Progenitor cell of endocrine pancreas (in vitro differentiated cells): ENCODE measurements around the gene AK1. TPM values are rescaled to one million over a fixed set of nuclear protein-coding genes. Genes with fewer than 3 reads are reported as not detected.

Experiments used
- DNase-seq: peaks from one replicate; pipeline ENCODE4 v3.0.0; 2021; ENCODE audit warnings: low spot score; ENCODE audit not compliant: unreplicated experiment
- H3K27ac Mint-ChIP-seq: 2 replicates; pipeline ENCODE4 v1.8.0; 2021; ENCODE audit warnings: mild to moderate bottlenecking, moderate library complexity, mixed read lengths
- H3K27me3 Mint-ChIP-seq: 2 replicates; pipeline ENCODE4 v1.8.0; 2021; ENCODE audit warnings: mixed read lengths
- H3K36me3 Mint-ChIP-seq: 2 replicates; pipeline ENCODE4 v1.8.0; 2022; ENCODE audit warnings: mixed read lengths; ENCODE audit not compliant: insufficient read depth
- H3K4me1 Mint-ChIP-seq: 2 replicates; pipeline ENCODE4 v1.8.0; 2021; ENCODE audit warnings: low read depth, mixed read lengths
- H3K4me3 Mint-ChIP-seq: 2 replicates; pipeline ENCODE4 v1.8.0; 2021; ENCODE audit warnings: low read depth, mild to moderate bottlenecking, moderate library complexity, mixed read lengths
- H3K9me3 Mint-ChIP-seq: 2 replicates; pipeline ENCODE4 v1.8.0; 2021; ENCODE audit warnings: low read depth, mixed read lengths
- total RNA-seq: library from RNA; stranded (reverse); gene quantifications from 2 replicates; pipeline ENCODE4 v1.2.1, GENCODE V29; 2021
- TF ChIP-seq, protein P1 (sequence below): fragments of 200-600 bp; sonication (generic); IDR thresholded peaks from one replicate; pipeline ENCODE4 v1.5.0; 2021; ENCODE audit warnings: antibody characterized with exemption, mild to moderate bottlenecking; ENCODE audit not compliant: unreplicated experiment

AK1 gene
- total RNA-seq, 1 donor from 2014 or later, result 46.2 TPM

DNA sequence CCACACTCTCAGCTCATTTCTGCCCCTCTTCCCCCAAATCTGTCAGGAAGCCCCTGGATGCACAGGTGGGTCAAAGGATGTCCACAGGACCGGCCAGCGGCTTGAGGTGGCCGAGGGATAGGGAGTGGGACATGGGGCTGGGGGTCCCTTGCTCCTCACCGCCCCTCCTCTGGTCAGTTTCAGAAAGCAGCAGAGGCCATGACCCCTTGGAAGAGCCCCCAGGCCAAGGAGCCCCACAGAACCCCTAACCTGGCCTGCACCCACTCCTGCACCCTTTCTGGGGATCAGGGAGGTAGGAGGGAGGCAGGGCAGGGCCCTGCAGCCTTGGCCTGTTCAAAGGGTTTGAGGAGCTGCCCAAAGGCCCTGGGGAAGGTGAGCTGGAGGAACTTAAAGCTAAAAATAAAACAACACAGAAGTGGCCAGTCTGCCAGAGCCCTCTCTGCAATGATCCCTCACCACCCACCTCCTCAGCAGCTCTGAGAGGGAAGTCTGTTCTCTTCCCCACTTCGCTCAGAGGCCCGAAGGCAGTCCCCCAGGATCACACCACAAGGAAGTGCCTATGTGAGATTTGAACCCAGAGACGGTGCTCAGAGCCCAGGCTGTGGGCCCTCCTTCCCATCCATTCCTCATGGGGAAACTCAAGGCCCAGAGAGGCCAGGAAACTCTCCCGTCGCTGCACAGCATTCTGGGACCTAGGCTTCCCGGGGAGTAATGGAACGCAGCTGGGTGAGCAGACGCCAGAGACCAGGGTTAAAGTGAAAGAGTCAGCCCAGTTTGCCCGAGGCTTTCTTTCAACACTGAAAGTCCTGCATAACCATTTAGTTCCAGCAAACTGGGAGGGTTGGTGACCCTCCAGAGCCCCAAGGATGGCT, 23.9 kb downstream of the AK1 start:
- H3K4me3 Mint-ChIP-seq, result no peak overlapping the region
- H3K27me3 Mint-ChIP-seq, result peaks cover 6% of the 10 kb centered on the region
- TF ChIP-seq, protein P1, sequence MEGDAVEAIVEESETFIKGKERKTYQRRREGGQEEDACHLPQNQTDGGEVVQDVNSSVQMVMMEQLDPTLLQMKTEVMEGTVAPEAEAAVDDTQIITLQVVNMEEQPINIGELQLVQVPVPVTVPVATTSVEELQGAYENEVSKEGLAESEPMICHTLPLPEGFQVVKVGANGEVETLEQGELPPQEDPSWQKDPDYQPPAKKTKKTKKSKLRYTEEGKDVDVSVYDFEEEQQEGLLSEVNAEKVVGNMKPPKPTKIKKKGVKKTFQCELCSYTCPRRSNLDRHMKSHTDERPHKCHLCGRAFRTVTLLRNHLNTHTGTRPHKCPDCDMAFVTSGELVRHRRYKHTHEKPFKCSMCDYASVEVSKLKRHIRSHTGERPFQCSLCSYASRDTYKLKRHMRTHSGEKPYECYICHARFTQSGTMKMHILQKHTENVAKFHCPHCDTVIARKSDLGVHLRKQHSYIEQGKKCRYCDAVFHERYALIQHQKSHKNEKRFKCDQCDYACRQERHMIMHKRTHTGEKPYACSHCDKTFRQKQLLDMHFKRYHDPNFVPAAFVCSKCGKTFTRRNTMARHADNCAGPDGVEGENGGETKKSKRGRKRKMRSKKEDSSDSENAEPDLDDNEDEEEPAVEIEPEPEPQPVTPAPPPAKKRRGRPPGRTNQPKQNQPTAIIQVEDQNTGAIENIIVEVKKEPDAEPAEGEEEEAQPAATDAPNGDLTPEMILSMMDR, result no peak
- no peak for DNase-seq
- H3K36me3 Mint-ChIP-seq, result peaks cover 4% of the 10 kb centered on the region
- H3K9me3 Mint-ChIP-seq, result peaks cover 10% of the 10 kb centered on the region
- no peak overlapping the region for H3K27ac Mint-ChIP-seq
- peaks cover 4% of the 10 kb centered on the region for H3K4me1 Mint-ChIP-seq

DNA sequence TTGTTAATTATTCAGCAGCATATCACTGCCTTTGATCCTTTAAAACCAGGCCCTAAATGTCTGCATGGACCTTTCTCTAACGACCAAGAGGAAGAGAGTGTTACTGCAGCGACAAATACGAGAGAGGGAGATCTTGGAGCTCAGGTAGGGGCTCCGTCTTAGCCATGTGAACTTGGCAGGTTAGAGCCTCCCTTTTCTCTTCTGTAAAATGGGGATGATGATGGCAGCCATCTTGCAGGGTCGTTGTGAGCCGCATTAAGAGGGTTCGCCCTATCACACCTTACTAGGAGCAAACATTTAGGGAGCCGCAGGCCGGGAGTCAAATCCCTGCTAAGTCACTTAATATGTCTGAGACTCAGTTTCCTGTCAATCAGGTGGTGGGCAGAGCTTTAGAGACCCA, 24.6 kb downstream of the AK1 start:
- DNase-seq, result no peak
- Mint-ChIP-seq H3K36me3 (peaks cover 4% of the 10 kb centered on the region), H3K27me3 (peaks cover 6% of the 10 kb centered on the region), H3K4me1 (no peaks in the 10 kb centered on the region), H3K4me3 (no peak overlapping the region), H3K27ac (no peak overlapping the region), H3K9me3 (peaks cover 11% of the 10 kb centered on the region)
- TF ChIP-seq, protein P1, result no peak

GRCh38 chr9:127850286-127850830, 27.1 kb downstream of the AK1 start:
- no peaks in the 10 kb centered on the region for H3K4me1 Mint-ChIP-seq
- H3K27me3 Mint-ChIP-seq, result peaks cover 3% of the 10 kb centered on the region
- H3K27ac Mint-ChIP-seq, result no peak overlapping the region
- DNase-seq, result no peak
- TF ChIP-seq, protein P1, result no peak
- no peak overlapping the region for H3K4me3 Mint-ChIP-seq
- peaks cover 4% of the 10 kb centered on the region for H3K36me3 Mint-ChIP-seq
- H3K9me3 Mint-ChIP-seq, result peaks cover 11% of the 10 kb centered on the region

- Mint-ChIP-seq H3K36me3 (peaks cover 4% of the 10 kb centered on the region), H3K4me3 (no peak overlapping the region), H3K27ac (no peak overlapping the region), H3K4me1 (no peaks in the 10 kb centered on the region), H3K9me3 (peaks cover 11% of the 10 kb centered on the region), H3K27me3 (peaks cover 3% of the 10 kb centered on the region)
- TF ChIP-seq, protein P1, result no peak
- DNase-seq, result no peak
These were observed 28.5 kb downstream of the AK1 start for GRCh38 chr9:127848756-127849504.
